Mesenchymal stem cell (in vitro differentiated cells and primary cell): ENCODE data around the gene VTI1A.

Experiments
- DNase-seq: peaks from one replicate; pipeline ENCODE4 v3.0.0-alpha.2; 2013
- H2AFZ ChIP-seq: one replicate; pipeline ENCODE4 v1.6.1; 2013; ENCODE audit warnings: low read depth, mild to moderate bottlenecking, control low read depth, inconsistent platforms, low read length, moderate library complexity
- H2AK5ac ChIP-seq: 2 replicates; pipeline ENCODE4 v1.6.1; 2013; ENCODE audit warnings: low read length, moderate library complexity, mild to moderate bottlenecking, inconsistent platforms; ENCODE audit not compliant: severe bottlenecking
- H2BK120ac ChIP-seq: one replicate; pipeline ENCODE4 v1.6.1; 2013; ENCODE audit warnings: low read depth, mild to moderate bottlenecking, inconsistent platforms, low read length, moderate library complexity
- H2BK12ac ChIP-seq, 2 experiments: one replicate each; pipeline ENCODE4 v1.6.1; 2013; ENCODE audit warnings: inconsistent platforms in 2 of 2, low read length in 2 of 2, mild to moderate bottlenecking in 2 of 2, moderate library complexity in 2 of 2, control low read depth in 1 of 2
- H2BK15ac ChIP-seq: one replicate; pipeline ENCODE4 v1.6.1; 2013; ENCODE audit warnings: mild to moderate bottlenecking, low read depth, inconsistent platforms; ENCODE audit not compliant: poor library complexity, severe bottlenecking
- H2BK5ac ChIP-seq: 2 replicates; pipeline ENCODE4 v1.6.1; 2013; ENCODE audit warnings: low read depth, mild to moderate bottlenecking, low read length, control low read depth, inconsistent platforms; ENCODE audit not compliant: poor library complexity, severe bottlenecking
- H3K14ac ChIP-seq, 2 experiments: one replicate each; pipeline ENCODE4 v1.6.1; 2013; ENCODE audit warnings: inconsistent platforms in 2 of 2, low read length in 2 of 2, control low read depth in 1 of 2, mild to moderate bottlenecking in 1 of 2, moderate library complexity in 1 of 2
- H3K18ac ChIP-seq, 2 experiments: one replicate each; pipeline ENCODE4 v1.6.1; 2013; ENCODE audit warnings: inconsistent platforms in 2 of 2, low read length in 2 of 2, control low read depth in 1 of 2, low read depth in 1 of 2, mild to moderate bottlenecking in 1 of 2
- H3K23ac ChIP-seq, 2 experiments: one replicate each; pipeline ENCODE4 v1.6.1; 2013; ENCODE audit warnings: inconsistent platforms in 2 of 2, low read length in 2 of 2, mild to moderate bottlenecking in 2 of 2, moderate library complexity in 2 of 2, control low read depth in 1 of 2
- H3K27ac ChIP-seq: 2 replicates; pipeline ENCODE4 v1.5.1; 2013; ENCODE audit warnings: mild to moderate bottlenecking, moderate library complexity, low read length, control low read depth, inconsistent platforms; ENCODE audit not compliant: poor library complexity, severe bottlenecking
- H3K27me3 ChIP-seq, 2 experiments: 2 replicates each; pipeline versions ENCODE4 v1.6.1 to v1.7.0; 2013; ENCODE audit warnings: low read length in 2 of 2, mild to moderate bottlenecking in 2 of 2, moderate library complexity in 2 of 2, control low read depth in 1 of 2, inconsistent platforms in 1 of 2; ENCODE audit not compliant: control insufficient read depth in 1 of 2, insufficient read depth in 1 of 2
- H3K36me3 ChIP-seq, 2 experiments: 2 replicates each; pipeline versions ENCODE4 v1.6.1 to v1.7.0; 2013; ENCODE audit warnings: low read length in 2 of 2, control low read depth in 1 of 2, inconsistent platforms in 1 of 2, low read depth in 1 of 2, mild to moderate bottlenecking in 1 of 2; ENCODE audit not compliant: insufficient read depth in 2 of 2, control insufficient read depth in 1 of 2
- H3K4ac ChIP-seq, 2 experiments: one replicate each; pipeline ENCODE4 v1.6.1; 2013; ENCODE audit warnings: inconsistent platforms in 2 of 2, low read length in 2 of 2, mild to moderate bottlenecking in 2 of 2, moderate library complexity in 2 of 2, control low read depth in 1 of 2, low read depth in 1 of 2
- H3K4me1 ChIP-seq: 2 replicates; pipeline ENCODE4 v1.6.1; 2013; ENCODE audit warnings: low read depth, low read length, control low read depth; ENCODE audit not compliant: control insufficient read depth, insufficient read depth
- H3K4me2 ChIP-seq: 2 replicates; pipeline ENCODE4 v1.6.1; 2013; ENCODE audit warnings: low read length, mild to moderate bottlenecking, inconsistent platforms; ENCODE audit not compliant: poor library complexity, severe bottlenecking
- H3K4me3 ChIP-seq, 2 experiments: 2 replicates each; pipeline versions ENCODE4 v1.5.1 to v1.7.0; 2013; ENCODE audit warnings: low read length in 2 of 2, mild to moderate bottlenecking in 2 of 2, control low read depth in 1 of 2, low read depth in 1 of 2; ENCODE audit not compliant: insufficient read depth in 1 of 2
- H3K79me1 ChIP-seq: replicated peaks from 2 replicates; pipeline ENCODE4 v1.6.1; 2013; ENCODE audit warnings: mild to moderate bottlenecking, control low read depth, low read length, inconsistent platforms; ENCODE audit not compliant: poor library complexity, severe bottlenecking
- H3K9ac ChIP-seq: 2 replicates; pipeline ENCODE4 v1.7.0; 2013; ENCODE audit warnings: mild to moderate bottlenecking, low read length, moderate library complexity
- H3K9me3 ChIP-seq: 2 replicates; pipeline ENCODE4 v1.7.0; 2013; ENCODE audit warnings: mild to moderate bottlenecking, low read length; ENCODE audit not compliant: control insufficient read depth
- H4K8ac ChIP-seq: one replicate; pipeline ENCODE4 v1.6.1; 2013; ENCODE audit warnings: inconsistent platforms, mild to moderate bottlenecking, low read length, moderate library complexity
- H4K91ac ChIP-seq: one replicate; pipeline ENCODE4 v1.6.1; 2013; ENCODE audit warnings: mild to moderate bottlenecking, low read length, inconsistent platforms
- WGBS: methylation state at CpG from one replicate; pipeline ENCODE4 v1.1.7; 2013; ENCODE audit warnings: mixed read lengths; 5-methylcytosine and 5-hydroxymethylcytosine counted together

The VTI1A gene

DNA sequence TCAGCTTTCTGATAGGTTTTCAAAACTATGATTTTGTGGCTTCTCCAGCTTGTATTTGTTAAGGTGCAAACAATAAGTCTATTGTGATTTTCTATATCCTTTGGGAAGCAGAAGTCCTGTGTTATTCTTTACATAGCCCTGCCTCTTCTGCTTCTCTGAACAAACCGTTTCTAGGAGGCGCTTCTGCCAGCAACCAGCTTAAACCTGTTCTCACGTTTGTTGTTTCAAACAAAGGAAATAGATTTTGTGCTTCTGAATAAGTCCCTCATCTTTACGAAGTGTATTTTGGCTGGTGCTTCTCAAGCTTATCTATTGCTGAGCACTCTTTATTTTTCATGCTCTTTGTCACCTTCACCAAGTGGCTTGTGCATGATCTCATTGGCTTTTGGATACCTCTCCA lies 61.0 kb downstream of the VTI1A start:
- H3K9ac ChIP-seq: no peak overlapping the region
- H3K4ac ChIP-seq: no peak overlapping the region
- H2BK5ac ChIP-seq: no peak overlapping the region
- H2BK15ac ChIP-seq: no peak overlapping the region
- DNase-seq: no peak
- H3K36me3 ChIP-seq: no peaks in the 10 kb centered on the region
- H3K4me2 ChIP-seq: no peak overlapping the region
- H2BK12ac ChIP-seq: no peak overlapping the region
- no peak overlapping the region for H4K91ac ChIP-seq
- WGBS: 89% methylated on average over 4 of the region's 4 CpGs
- H3K9me3 ChIP-seq: no peaks in the 10 kb centered on the region
- no peak overlapping the region for H3K18ac ChIP-seq
- H2AK5ac ChIP-seq: no peak overlapping the region
- H3K14ac ChIP-seq: no peak overlapping the region
- H3K23ac ChIP-seq: no peak overlapping the region
- no peaks in the 10 kb centered on the region for H3K4me1 ChIP-seq
- H3K27me3 ChIP-seq: no peaks in the 10 kb centered on the region
- no peak overlapping the region for H2BK120ac ChIP-seq
- peaks cover 3% of the 10 kb centered on the region for H3K79me1 ChIP-seq
- H3K4me3 ChIP-seq: no peak overlapping the region
- no peak overlapping the region for H2AFZ ChIP-seq
- H4K8ac ChIP-seq: no peak overlapping the region
- no peak overlapping the region for H3K27ac ChIP-seq

DNA sequence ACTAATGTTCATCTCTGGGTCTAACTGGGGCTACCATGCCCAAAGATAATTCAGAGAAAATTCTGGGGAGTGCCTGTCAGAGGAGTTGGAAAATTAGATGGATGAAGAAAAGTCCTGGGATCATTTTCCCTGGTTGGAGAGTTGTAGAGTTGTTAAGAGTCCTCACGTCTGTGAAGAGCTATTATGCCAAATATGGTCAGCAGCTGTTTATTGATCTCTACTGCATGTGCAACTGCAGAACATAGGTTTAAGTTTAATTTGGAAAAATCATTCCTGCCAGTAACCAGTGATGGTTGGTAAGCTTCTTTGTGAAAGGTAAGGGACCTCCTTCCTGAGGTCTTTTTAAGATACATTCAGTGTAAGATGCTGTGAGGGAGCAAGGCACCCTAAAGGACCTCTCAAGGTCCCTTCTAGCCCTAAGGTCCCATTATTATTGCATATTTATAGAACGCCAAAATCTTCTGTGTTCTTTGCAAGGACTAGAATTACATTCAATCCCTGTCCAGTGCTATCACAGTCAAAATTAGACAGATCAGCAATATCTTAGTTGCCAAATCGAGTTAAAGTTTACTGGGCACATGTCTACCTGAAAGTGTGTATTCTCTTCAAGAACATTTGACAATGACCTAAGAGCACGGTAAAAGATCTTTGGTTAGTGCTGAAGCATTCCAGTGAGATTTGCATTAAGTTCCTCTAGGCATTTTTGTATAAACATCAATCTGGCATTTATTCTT lies 62.7 kb downstream of the VTI1A start:
- H3K36me3 ChIP-seq: no peaks in the 10 kb centered on the region
- H3K4me3 ChIP-seq: no peak overlapping the region
- no peak overlapping the region for H2AFZ ChIP-seq
- no peak overlapping the region for H2AK5ac ChIP-seq
- H2BK5ac ChIP-seq: no peak overlapping the region
- no peak overlapping the region for H2BK12ac ChIP-seq
- H3K79me1 ChIP-seq: peaks cover 3% of the 10 kb centered on the region
- no peak overlapping the region for H3K4ac ChIP-seq
- no peak overlapping the region for H3K14ac ChIP-seq
- H2BK120ac ChIP-seq: no peak overlapping the region
- no peak overlapping the region for H3K23ac ChIP-seq
- H4K91ac ChIP-seq: no peak overlapping the region
- no peaks in the 10 kb centered on the region for H3K9me3 ChIP-seq
- no peak overlapping the region for H2BK15ac ChIP-seq
- no peak overlapping the region for H3K4me2 ChIP-seq
- H3K4me1 ChIP-seq: no peaks in the 10 kb centered on the region
- H4K8ac ChIP-seq: no peak overlapping the region
- H3K9ac ChIP-seq: no peak overlapping the region
- H3K27ac ChIP-seq: no peak overlapping the region
- DNase-seq: no peak
- H3K27me3 ChIP-seq: no peaks in the 10 kb centered on the region
- H3K18ac ChIP-seq: no peak overlapping the region
- WGBS: 87% methylated on average over 4 of the region's 4 CpGs

DNA sequence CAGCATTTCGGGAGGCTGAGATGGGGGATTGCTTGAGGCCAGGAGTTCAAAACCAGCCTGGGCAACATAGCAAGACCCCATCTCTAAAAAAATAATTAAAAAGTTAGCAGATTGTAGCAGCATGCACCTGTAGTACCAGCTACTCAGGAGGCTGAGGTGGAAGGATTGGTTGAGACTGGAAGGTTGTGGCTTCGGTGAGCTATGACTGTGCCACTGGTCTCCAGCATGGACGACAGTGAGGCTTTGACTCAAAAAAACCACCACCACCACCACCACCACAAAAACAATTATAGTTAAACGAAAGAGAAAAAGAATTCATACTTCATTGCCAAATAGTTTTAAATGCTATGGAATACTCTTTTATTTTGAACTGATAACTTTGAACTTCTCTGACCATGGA lies 63.4 kb downstream of the VTI1A start:
- Histone ChIP-seq H3K23ac (no peak overlapping the region), H2AFZ (no peak overlapping the region), H3K18ac (no peak overlapping the region), H3K36me3 (no peaks in the 10 kb centered on the region), H3K4me2 (no peak overlapping the region), H3K14ac (no peak overlapping the region), H3K9ac (no peak overlapping the region), H3K79me1 (peaks cover 4% of the 10 kb centered on the region), H3K9me3 (no peaks in the 10 kb centered on the region), H2BK15ac (no peak overlapping the region), H3K4me3 (no peak overlapping the region), H2BK5ac (no peak overlapping the region), H3K4me1 (no peaks in the 10 kb centered on the region), H3K27ac (no peak overlapping the region), H3K27me3 (no peaks in the 10 kb centered on the region), H2AK5ac (no peak overlapping the region), H2BK12ac (no peak overlapping the region), H4K8ac (no peak overlapping the region), H3K4ac (no peak overlapping the region), H2BK120ac (no peak overlapping the region), H4K91ac (no peak overlapping the region)
- 100% methylated on average over 1 of the region's 4 CpGs for WGBS
- DNase-seq: no peak

DNA sequence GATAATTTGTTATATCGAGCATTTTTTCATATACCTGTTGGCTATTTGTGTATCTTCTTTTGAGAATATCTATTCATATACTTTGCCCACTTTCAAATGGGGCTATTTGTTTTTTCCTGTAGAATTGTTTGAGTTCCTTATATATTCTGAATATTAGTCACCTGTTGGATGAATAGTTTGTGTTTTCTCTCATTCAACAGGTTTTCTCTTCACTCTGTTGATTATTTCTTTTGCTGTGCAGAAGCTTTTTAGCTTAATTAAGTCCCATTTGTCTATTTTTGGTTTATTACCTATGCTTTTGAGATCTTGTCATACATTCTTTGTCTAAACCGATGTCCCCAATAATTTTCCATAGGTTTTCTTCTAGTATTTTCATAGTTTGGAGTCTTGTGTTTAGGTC lies 65.3 kb downstream of the VTI1A start:
- Histone ChIP-seq H3K79me1 (peaks cover 8% of the 10 kb centered on the region), H3K18ac (no peak overlapping the region)
- no CpG with 5 or more reads among the region's 2 CpGs for WGBS

More for the DNA sequence above, 65.3 kb downstream of the VTI1A start:
- Histone ChIP-seq H2AK5ac (no peak overlapping the region), H3K9ac (no peak overlapping the region), H2BK15ac (no peak overlapping the region), H3K23ac (no peak overlapping the region), H3K4ac (no peak overlapping the region), H2BK120ac (no peak overlapping the region), H3K9me3 (no peaks in the 10 kb centered on the region), H3K27me3 (no peaks in the 10 kb centered on the region), H2AFZ (no peak overlapping the region), H3K36me3 (no peaks in the 10 kb centered on the region), H3K14ac (no peak overlapping the region), H2BK12ac (no peak overlapping the region), H3K4me2 (no peak overlapping the region), H3K4me3 (no peak overlapping the region), H4K91ac (no peak overlapping the region), H2BK5ac (no peak overlapping the region), H4K8ac (no peak overlapping the region), H3K4me1 (no peaks in the 10 kb centered on the region), H3K27ac (no peak overlapping the region)
- no peak for DNase-seq
